ENCODE measurements around the gene CRB2.

Gene CRB2

DNA sequence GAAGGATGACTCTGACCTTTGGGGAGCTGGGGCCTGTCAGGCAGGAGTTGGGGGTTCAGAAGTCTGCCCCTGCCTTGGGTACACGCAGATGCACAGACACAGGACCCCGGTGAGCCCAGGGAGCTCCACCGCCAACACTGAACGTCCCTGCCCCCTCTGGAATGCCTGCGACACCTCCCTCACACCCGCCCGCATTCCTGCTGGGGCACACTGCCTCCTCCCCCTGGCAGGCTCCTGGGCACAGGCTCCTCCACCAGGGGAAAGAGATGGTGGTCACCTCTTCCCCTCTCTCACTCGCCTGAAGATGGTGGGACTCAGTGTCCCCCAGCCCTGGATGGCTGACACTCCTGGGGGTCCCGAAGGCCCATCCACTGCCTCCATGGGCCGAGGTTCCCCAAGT lies 12.0 kb downstream of the CRB2 start:
- DNase-seq = no peak

DNA sequence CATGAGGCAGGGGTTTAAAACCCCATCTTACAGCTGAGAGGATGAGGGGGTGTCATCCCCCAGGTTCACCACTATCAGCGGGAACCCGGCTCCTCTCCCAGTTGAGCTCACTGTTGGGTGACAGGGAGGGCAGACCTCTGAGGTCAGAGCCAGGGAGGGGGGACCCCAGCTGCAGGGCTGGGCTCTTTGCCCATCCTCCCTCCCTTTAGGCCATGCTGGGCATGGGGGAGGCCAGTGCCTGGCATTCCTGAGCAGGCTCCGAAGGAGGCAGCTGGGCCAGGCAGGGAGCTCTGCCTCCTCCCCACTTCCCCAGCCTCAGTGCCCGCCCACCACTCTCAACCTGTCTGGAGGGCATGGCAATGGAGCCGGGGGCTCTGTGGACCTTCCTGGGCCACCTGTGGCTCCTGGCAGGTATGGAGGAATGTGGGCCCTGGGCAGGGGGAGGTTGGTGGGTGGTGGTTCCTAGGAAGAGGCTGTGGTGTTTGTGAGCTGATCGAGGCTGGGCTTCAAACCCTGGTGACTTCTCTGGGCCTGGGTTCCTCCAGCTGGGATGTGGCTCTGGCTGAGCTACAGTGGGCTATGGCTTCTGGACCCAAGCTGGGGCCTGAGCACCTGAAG lies 12.6 kb downstream of the CRB2 start:
- DNase-seq = no peak

DNA sequence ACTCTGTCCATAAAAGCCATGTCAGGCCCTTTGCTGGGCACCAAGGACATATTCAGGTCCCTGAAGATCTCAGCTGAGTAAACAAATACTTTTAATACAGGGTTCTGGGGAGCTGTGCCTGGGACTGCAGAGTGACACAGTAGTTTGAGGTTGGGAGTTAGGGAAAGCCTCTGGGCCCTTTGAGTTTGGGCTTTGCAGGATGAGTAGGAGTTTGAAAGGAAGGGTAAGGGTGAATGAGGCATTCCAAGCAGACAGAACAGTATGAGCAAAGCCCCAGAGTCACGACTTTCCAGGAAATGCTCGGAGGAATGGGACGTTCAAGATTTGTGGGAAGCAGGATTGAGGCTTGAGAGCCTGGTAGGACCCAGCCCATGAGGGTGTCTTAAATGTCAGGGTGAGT lies 13.3 kb downstream of the CRB2 start:
- DNase-seq = no peak

DNA sequence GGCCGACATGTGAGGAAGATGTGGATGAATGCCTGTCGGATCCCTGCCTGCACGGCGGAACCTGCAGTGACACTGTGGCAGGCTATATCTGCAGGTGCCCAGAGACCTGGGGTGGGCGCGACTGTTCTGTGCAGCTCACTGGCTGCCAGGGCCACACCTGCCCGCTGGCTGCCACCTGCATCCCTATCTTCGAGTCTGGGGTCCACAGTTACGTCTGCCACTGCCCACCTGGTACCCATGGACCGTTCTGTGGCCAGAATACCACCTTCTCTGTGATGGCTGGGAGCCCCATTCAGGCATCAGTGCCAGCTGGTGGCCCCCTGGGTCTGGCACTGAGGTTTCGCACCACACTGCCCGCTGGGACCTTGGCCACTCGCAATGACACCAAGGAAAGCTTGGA lies 14.1 kb downstream of the CRB2 start:
- DNase-seq = no peak

DNA sequence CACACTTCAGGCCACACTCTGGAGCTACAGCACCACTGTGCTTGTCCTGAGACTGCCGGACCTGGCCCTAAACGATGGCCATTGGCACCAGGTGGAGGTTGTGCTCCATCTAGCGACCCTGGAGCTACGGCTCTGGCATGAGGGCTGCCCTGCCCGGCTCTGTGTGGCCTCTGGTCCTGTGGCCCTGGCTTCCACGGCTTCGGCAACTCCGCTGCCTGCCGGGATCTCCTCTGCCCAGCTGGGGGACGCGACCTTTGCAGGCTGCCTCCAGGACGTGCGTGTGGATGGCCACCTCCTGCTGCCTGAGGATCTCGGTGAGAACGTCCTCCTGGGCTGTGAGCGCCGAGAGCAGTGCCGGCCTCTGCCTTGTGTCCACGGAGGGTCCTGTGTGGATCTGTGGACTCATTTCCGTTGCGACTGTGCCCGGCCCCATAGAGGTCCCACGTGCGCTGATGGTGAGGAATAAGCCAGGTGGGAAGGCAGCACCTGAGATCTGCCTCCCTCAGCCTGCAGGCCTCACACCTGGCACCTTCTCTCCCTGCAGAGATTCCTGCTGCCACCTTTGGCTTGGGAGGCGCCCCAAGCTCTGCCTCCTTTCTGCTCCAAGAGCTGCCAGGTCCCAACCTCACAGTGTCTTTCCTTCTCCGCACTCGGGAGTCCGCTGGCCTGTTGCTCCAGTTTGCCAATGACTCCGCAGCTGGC lies 14.7 kb downstream of the CRB2 start:
- DNase-seq = no peak

DNA sequence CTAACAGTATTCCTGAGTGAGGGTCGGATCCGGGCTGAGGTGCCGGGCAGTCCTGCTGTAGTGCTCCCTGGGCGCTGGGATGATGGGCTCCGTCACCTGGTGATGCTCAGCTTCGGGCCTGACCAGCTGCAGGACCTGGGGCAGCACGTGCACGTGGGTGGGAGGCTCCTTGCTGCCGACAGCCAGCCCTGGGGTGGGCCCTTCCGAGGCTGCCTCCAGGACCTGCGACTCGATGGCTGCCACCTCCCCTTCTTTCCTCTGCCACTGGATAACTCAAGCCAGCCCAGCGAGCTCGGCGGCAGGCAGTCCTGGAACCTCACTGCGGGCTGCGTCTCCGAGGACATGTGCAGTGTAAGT lies 15.2 kb downstream of the CRB2 start:
- no peak for DNase-seq

DNA sequence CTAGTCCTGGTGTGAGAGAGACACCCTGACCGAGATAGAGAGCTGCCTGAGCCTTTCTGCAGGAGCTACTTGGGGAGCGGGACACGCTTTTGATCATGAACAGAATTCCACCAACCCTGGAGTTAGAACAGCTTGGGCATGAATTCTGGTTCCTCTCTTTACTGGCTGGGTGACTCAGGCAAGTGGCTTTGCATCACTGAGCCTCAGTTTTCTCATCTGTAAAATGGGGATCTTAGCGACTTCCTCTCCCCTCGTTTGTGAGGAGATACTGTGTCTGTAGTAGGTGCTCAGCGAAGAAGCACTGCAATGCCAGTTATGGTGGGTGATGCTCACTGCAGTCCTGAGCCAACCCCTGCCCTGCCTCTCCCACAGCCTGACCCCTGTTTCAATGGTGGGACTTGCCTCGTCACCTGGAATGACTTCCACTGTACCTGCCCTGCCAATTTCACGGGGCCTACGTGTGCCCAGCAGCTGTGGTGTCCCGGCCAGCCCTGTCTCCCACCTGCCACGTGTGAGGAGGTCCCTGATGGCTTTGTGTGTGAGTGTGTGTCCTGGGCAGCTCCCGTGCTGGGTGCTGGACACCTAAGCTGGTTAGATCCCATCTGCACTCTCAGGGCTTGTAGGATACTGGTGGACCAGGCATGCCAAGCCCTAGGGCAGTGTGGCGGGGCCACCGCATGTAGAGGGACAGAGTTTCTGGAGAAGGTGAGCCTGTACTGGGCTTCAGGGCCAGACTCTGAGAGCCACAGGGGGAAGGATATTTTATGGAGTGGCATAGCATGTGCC lies 16.0 kb downstream of the CRB2 start:
- no peak for DNase-seq

DNA sequence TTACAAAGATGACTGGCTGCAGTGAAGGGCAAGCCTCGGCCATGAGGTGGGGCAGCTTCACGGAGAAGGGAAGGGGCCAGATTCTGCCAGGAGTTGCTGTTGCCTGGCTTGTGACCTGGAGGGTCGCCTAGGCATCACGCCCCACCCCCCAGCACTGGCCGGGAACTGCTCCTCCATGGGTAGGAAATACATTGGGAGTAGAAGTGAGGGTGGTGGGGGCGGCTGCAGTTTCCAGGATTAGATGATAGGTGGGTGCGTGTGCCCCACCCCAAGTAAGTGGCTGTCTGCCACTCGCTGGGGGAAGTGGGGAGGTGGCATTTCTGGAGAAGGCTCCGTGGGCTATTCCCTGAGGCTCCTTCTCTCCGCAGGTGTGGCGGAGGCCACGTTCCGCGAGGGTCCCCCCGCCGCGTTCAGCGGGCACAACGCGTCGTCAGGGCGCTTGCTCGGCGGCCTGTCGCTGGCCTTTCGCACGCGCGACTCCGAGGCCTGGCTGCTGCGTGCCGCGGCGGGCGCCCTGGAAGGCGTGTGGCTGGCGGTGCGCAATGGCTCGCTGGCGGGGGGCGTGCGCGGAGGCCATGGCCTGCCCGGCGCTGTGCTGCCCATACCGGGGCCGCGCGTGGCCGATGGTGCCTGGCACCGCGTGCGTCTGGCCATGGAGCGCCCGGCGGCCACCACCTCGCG lies 16.9 kb downstream of the CRB2 start:
- no peak for DNase-seq

DNA sequence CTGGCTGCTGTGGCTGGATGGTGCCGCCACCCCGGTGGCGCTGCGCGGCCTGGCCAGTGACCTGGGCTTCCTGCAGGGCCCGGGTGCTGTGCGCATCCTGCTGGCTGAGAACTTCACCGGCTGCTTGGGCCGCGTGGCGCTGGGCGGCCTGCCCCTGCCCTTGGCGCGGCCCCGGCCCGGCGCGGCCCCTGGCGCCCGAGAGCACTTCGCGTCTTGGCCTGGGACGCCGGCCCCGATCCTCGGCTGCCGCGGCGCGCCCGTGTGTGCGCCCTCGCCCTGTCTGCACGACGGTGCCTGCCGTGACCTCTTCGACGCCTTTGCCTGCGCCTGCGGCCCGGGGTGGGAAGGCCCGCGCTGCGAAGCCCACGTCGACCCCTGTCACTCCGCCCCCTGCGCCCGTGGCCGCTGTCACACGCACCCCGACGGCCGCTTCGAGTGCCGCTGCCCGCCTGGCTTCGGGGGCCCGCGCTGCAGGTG lies 17.5 kb downstream of the CRB2 start:
- DNase-seq = no peak

DNA sequence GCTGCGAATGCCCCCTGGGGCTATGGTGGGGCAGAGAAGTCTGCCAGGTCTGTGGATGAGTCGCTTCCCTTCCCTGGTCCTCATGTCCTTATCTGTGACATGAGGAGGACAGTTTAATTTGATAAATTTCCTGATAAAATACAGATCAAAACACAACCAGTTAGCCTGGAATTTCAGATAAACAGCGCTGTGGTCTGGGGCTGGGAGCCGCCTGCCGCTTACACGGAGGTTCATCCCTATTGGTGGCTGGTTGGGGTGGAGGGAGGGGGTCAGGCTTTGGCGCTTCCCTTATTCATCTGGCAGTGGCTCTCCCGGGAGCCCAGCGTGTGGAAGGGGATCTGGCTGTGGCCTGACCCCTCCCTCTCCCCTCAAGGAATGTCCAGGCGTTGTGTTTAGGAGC lies 17.9 kb downstream of the CRB2 start:
- DNase-seq = no peak

DNA sequence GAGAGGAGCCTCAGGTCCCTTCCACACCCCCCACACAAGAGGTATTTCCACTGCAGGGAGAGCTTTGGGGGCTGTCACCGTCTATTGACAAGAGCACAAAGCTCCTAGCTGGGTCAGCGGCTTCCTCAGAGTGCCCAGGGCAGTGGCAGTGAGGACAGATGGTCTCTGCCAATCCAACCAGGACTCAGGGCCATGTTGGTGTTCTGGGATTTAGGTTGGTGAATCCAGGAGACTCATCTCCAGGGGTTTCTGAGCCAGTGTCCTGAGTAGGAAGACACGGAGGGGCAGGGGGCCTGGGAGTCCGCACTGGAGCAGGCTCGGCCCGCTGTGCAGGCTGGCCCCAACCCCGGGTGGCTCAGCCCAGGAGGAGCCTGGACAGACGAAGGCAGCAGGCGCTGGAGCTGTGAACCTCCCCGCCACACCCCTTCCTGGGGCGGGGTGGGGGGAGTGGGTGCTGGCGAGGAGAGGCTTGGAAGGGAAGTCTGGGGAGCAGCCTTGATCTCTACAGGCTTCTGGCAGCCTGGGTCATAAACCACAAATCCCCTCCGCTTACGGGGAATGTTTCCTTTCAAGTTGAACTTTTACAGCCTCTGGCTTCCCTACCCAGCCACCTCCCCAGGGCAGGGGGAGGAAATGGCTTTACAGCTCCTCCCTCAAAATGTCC lies 19.6 kb downstream of the CRB2 start:
- DNase-seq = no peak

DNA sequence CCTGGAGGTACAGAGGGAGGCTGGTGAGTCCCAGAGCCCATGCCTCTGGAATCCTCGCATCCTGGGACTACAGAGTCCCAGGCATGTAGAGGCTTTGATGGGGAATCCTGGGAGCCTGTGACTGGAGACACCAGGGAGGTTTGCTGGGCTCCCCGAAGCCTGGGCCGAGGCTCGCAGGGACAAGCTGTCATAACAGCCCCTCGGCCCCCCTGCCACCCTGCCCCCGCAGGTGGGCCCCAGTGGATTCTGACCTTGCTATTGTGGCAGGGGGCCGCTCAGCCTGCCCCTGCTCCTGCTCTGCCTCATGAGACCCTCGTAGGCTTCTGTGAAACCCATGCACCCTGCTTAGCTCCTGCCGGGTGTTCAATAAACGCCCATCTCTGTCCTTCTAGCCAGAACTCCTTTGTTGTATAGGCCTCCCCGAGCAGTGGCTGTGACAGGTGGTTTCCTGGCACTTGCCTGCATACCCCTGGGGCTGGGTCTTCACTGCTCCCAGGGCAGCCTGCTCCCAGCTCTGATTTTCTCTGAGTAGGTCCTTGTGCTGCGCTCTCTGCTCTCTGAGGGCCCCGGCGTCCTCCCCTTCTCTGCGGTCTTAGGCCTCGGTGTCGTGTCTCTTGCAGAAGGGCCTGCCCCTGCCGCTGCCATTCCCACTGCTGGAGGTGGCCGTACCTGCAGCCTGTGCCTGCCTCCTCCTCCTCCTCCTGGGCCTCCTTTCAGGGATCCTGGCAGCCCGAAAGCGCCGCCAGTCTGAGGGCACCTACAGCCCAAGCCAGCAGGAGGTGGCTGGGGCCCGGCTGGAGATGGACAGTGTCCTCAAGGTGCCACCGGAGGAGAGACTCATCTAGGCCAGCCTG lies 20.4 kb downstream of the CRB2 start:
- DNase-seq = no peak

DNA sequence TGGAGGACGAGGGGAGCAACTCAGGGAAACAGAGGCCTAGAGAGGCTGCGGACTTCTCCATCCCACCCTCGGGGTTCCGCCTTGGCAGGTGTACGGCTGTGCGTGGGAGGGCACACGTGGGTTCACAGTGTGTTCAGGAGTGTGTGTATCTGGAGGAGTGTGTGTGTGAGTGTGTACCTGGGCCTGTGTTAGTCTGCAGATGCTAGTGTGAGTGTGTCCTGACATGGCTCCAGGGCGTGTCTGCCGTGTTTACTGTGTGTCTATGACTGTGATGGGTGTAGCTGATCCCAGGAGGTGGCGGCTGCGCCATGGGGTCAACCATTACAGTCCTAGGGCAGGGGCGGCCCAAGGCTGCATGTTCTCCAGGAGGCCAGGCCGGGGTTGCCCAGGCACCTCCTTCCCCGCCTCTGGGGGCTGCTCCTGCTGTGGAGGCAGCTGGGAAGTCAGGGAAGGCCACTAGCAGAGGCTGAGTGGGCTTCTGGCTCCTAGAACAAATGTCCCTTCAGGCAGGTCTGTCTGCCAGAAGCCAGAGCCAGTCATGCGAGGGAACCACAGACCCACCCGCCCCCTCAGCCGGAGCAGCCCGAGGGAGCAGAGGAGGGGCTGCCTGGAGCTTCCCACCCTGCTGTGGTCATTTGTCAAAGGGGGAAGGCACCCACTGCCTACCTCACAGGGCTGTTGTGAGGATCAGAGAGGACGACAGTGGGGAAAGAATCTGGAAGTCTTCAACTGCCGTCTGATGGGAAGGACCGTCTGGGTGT lies 21.4 kb downstream of the CRB2 start:
- DNase-seq = no peak

DNA sequence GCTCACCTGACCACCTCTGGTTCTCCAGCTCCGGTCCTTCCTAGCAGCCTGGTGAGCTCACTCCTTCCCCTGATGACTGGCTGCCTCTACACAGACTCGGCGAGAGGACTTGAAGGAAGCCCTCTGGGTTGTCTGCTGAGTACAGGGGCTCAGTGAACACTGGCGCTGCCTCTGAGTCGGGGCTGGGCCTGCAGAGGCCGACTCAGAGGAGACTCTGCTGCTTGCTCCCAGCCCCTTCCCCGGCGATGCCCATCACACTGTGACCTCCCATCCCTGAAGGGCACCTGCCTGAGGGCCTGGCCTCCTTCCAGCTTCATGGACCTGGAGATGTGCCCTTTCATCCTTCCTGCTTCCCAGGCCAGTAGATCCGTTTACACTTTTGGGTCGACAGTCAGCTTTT lies 22.0 kb downstream of the CRB2 start:
- DNase-seq = no peak

DNA sequence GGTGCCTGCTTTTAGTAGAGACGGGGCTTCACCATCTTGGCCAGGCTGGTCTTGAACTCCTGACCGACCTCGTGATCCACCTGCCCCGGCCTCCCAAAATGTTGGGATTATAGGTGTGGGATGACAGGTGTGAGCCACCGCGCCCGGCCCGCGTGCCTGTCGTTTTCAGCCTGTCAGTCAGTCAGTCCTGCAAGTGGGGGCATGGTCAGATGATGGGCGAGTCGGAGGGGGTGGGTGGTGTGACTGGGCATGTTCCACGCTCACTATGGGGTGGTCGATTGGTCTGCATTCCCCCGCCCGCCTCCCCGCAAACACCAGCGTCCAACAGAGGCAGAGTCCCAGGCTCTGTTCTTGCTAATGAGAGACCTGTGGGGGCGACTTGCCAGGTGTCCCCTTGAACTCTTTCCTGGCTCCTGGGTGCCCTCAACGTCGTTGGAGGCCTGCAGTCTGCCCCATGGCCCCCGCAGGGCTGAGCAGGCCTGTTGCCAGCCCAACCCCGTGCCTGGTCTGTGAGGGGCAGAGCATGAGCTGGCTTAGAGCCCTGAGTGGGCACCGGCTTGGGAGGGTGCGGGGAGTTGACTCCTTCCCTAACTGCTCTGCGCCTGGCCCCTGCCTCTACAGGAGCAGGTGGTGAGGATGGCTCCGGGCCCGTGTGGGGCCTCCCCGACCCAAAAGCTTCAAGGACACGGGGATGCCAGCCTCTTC lies 23.1 kb downstream of the CRB2 start:
- DNase-seq = no peak

DNA sequence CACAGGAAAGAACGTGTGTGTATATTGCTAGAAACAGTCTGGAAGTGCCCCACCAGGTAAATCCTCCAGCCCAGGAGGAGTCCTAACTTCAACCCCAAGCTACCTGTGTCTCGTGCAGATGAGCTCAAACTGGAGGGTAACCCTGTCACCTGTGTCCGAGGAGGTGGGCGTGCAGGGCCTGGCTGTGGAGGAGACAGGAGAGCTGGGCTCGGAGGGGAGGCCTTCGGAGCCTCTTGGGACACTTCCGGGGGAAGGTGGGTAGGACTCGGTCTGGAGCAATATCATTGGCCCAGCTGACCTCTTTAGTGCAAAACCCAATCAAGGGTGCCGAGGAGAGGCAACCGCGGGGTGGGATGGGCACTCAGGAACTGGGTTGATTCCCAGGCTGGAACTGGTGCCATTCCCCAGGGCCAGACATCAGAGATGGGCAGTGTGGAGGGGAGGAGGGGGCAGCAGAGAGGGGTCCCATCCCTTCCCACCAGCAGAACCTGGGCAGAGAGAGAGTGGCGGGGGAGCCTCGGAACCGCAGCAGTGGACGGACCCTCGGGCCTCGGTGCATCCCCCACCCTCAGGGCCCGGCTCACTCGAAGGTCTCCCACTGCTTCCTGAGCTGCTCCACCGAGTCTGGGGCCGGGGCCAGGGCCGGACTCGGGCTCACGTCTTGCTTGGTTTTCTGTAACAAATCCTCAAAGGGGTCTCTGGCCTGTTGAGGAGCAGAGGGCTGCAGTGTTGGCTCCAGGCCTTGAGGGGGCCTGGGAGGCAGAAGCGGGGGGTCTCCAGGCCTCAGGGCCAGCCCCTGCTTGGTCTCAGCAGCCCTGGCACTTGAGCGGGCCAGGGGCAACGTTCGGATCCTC lies 25.1 kb downstream of the CRB2 start:
- DNase-seq = no peak

DNA sequence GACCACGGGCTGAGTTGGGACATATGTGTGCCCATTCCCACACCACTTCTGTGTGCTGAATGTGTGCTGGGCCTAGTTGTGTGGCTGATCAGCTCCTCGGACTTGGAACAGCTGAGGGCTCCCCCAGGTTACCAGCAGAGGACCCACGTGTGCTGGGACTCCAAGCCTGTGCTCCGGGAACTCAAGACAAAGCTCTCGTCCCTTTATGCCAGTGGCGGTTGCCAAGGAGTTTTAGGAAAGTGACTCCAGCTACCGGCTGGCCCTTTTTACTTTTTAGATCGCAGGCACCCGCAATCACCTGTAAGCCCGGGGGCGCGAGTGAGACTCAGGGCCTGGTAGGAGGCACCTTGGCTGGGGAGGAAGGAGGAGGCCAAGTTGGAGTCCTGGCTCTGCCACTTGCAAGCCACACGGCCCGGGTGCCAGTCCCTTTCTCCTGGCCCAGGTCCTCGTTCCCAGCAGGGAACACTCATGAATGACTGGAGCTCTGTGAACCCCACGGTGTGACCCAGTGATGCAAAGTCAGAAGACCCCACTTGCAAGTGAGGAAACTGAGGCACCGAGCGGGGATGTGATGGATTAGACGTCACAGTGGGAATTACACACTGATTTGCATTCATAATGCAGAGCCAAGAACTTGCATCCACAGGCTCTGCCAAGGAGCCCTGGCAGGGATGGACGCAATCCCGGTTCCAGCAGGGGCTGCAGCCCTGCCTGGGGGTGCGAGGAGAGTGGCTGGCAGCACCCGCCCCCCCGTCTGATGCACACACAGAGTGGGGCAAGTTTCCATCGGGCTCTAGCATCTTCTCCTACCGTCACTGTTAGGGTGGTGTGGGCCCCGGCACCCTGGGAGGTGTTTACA lies 26.9 kb downstream of the CRB2 start:
- DNase-seq = no peak

DNA sequence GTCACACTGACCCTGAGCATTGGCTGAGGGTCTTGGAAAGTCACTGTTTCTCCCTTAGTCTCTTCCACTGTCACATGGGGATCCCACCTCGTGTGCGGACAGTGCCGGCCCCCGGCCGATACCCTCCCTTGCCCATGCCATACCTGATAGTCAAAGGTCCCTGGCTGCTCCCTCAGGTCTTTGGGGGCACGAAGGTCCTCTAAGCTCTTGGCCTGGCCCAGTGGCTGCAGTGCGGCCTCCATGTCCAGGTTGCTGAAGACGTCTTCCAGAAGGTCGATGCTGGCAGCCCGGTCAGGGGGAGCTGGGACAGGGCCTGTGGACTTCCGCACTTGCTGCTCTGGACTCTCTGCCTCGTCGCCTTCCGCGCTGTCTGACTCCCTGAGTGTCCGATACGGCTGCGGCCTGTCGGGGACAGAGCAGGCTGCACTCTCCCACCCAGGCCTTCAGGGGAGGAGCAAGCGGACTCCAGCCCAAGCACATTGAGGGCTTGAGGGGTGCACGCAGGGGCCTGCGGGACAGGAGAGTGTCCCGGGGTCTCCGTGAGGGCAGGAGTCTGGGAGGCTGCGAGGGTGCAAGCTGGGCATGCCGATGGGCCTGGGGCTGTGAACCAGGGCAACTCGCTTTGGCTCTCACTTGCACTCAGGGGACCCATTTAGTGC lies 27.6 kb downstream of the CRB2 start:
- no peak for DNase-seq

Data from stimulated activated CD4-positive, alpha-beta T cell treated with anti-CD3 and anti-CD28 coated beads, Interleukin-4, amount 100 ng/mL, for 24 hours (primary cell).